Neutrophil (primary cell): ENCODE measurements around the gene BMX.

ENCODE experiments used
- H3K27ac ChIP-seq: fragments of 200-600 bp; sonication (generic); 2 replicates; pipeline ENCODE4 v1.5.1; 2016; ENCODE audit warnings: mild to moderate bottlenecking, moderate library complexity
- H3K27me3 ChIP-seq: fragments of 200-600 bp; sonication (generic); 2 replicates; pipeline ENCODE4 v1.6.0; 2016; ENCODE audit warnings: mild to moderate bottlenecking
- H3K36me3 ChIP-seq: fragments of 200-600 bp; sonication (generic); 2 replicates; pipeline ENCODE4 v1.5.1; 2017
- H3K4me1 ChIP-seq, 2 experiments: fragments of 200-600 bp in 1 of 2; sonication (generic) in 1 of 2; 1 replicate in 1 of 2; 2 replicates in 1 of 2; pipeline versions ENCODE4 v1.5.1 to v1.6.1; 2013 to 2016; ENCODE audit warnings: low read depth in 1 of 2, low read length in 1 of 2, mild to moderate bottlenecking in 1 of 2, moderate library complexity in 1 of 2; ENCODE audit not compliant: control insufficient read depth in 1 of 2, insufficient read depth in 1 of 2
- H3K4me3 ChIP-seq, 2 experiments: fragments of 200-600 bp in 1 of 2; sonication (generic) in 1 of 2; 1 replicate in 1 of 2; 2 replicates in 1 of 2; pipeline ENCODE4 v1.5.1; 2013 to 2016; ENCODE audit warnings: low read depth in 1 of 2, low read length in 1 of 2, mild to moderate bottlenecking in 1 of 2, moderate library complexity in 1 of 2
- H3K9me3 ChIP-seq: fragments of 200-600 bp; sonication (generic); 2 replicates; pipeline ENCODE4 v1.5.1; 2016
- TF ChIP-seq, protein P1 (sequence below): fragments of 200-600 bp; sonication (generic); IDR thresholded peaks from 2 replicates; pipeline ENCODE4 v1.5.1; 2016; ENCODE audit warnings: antibody characterized with exemption

BMX gene

DNA sequence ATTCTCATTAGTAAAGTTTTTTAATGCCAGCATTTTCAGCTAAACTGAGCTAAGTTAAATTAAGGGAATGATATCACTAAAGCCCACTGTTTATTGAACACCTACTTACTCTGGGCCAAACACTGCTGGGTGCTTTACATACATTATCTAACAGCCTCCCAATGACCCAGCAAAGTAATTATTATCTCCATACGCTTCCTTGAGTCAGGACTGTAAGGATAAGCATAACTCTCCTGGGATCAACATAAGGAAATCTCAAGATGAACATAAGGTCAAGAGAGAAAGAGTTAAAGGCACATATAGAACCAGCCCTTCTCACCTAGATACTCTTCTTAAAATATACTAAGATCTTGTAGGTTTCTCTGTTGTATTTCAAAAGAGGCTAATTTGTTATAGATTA is 13.7 kb downstream of the BMX start:
- H3K27ac ChIP-seq = no peak overlapping the region
- no peak overlapping the region for H3K4me3 ChIP-seq
- peaks cover 77% of the 10 kb centered on the region for H3K36me3 ChIP-seq
- TF ChIP-seq, protein P1, sequence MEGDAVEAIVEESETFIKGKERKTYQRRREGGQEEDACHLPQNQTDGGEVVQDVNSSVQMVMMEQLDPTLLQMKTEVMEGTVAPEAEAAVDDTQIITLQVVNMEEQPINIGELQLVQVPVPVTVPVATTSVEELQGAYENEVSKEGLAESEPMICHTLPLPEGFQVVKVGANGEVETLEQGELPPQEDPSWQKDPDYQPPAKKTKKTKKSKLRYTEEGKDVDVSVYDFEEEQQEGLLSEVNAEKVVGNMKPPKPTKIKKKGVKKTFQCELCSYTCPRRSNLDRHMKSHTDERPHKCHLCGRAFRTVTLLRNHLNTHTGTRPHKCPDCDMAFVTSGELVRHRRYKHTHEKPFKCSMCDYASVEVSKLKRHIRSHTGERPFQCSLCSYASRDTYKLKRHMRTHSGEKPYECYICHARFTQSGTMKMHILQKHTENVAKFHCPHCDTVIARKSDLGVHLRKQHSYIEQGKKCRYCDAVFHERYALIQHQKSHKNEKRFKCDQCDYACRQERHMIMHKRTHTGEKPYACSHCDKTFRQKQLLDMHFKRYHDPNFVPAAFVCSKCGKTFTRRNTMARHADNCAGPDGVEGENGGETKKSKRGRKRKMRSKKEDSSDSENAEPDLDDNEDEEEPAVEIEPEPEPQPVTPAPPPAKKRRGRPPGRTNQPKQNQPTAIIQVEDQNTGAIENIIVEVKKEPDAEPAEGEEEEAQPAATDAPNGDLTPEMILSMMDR = no peak
- no peaks in the 10 kb centered on the region for H3K9me3 ChIP-seq
- H3K4me1 ChIP-seq = no peaks in the 10 kb centered on the region
- no peaks in the 10 kb centered on the region for H3K27me3 ChIP-seq

GRCh38 chrX:15515931-15516330 is 15.3 kb downstream of the BMX start:
- Histone ChIP-seq H3K4me1 (no peaks in the 10 kb centered on the region), H3K9me3 (no peaks in the 10 kb centered on the region), H3K36me3 (peaks cover 76% of the 10 kb centered on the region), H3K27ac (no peak overlapping the region), H3K4me3 (no peak overlapping the region), H3K27me3 (no peaks in the 10 kb centered on the region)
- TF ChIP-seq, protein P1 = no peak

DNA sequence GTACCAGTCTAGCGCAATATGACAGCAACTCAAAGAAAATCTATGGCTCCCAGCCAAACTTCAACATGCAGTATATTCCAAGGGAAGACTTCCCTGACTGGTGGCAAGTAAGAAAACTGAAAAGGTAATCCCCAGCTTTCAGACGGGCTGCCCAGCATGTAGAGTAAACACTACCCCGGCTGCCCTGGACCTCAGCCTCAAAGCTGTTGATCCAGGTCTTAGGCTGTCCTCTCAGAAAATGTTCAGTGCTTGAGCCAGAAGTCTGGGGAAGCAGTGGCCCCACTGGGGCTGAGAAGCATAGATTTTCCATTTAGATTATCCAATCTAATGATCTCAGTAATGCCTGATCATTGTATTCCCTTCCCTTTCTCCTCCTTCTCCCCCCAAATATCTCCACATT is 21.9 kb downstream of the BMX start:
- Histone ChIP-seq H3K27me3 (no peaks in the 10 kb centered on the region), H3K9me3 (no peaks in the 10 kb centered on the region)

GRCh38 chrX:15523088-15523487 is 22.5 kb downstream of the BMX start:
- TF ChIP-seq, protein P1 = no peak
- Histone ChIP-seq H3K9me3 (no peaks in the 10 kb centered on the region), H3K27ac (no peak overlapping the region), H3K4me1 (no peaks in the 10 kb centered on the region), H3K4me3 (no peak overlapping the region), H3K27me3 (no peaks in the 10 kb centered on the region), H3K36me3 (peaks cover 87% of the 10 kb centered on the region)

More for the DNA sequence above, 21.9 kb downstream of the BMX start:
- Histone ChIP-seq H3K4me1 (no peaks in the 10 kb centered on the region), H3K27ac (no peak overlapping the region), H3K4me3 (no peak overlapping the region), H3K36me3 (peaks cover 88% of the 10 kb centered on the region)
- TF ChIP-seq, protein P1 = no peak

DNA sequence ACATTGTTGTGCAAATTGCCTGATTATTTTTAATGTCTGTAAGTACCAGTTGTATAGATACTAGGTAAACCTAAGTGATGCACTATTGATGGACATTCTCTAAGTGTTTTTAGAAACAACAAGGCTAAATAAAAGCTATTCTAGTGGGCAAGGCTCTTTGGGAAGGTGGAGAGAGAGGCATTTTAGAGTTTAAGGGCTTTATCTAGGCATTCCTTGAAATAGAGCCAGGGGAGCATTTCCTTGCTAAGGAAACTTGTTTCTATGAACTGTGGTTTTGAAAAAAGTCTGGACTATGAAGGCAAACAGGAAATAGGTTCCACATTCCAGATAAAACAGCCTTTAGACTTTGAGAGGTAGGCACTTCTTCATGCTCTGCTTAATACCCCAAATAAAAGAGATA is 23.8 kb downstream of the BMX start:
- no peaks in the 10 kb centered on the region for H3K4me1 ChIP-seq
- peaks cover 84% of the 10 kb centered on the region for H3K36me3 ChIP-seq
- H3K27ac ChIP-seq = no peak overlapping the region
- H3K27me3 ChIP-seq = no peaks in the 10 kb centered on the region
- no peak overlapping the region for H3K4me3 ChIP-seq
- no peaks in the 10 kb centered on the region for H3K9me3 ChIP-seq
- TF ChIP-seq, protein P1 = no peak
